ENCODE measurements around the gene ZDBF2.
"Not testable (repeated sequence)": the region's sequence is repeated elsewhere in the genome, so short reads cannot be mapped to it uniquely, and the experiment has no call there.

ZDBF2 gene

GRCh38 chr2:206274434-206275311 is at the start of gene ZDBF2:
Gene ZDBF2, plus strand, starts transcription at chr2:206274663. Its CDS starts 7,187 bp downstream, at chr2:206281850.
- DNase-seq (ENCODE audit: low read depth) = no peak

GRCh38 chr2:206225435-206226232 is 48.8 kb upstream of the ZDBF2 start:
- no peak for DNase-seq (ENCODE audit: low read depth)

- DNase-seq (ENCODE audit: low read depth) = not testable (repeated sequence)
These were observed 45.8 kb upstream of the ZDBF2 start for GRCh38 chr2:206228636-206229035.

- DNase-seq (ENCODE audit: low read depth) = no peak
These were observed 44.8 kb upstream of the ZDBF2 start for GRCh38 chr2:206229642-206230041.

- DNase-seq (ENCODE audit: low read depth) = no peak
These were observed 44.3 kb upstream of the ZDBF2 start for GRCh38 chr2:206230060-206230762.

GRCh38 chr2:206231669-206232286 is 42.7 kb upstream of the ZDBF2 start:
- no peak for DNase-seq (ENCODE audit: low read depth)

GRCh38 chr2:206232287-206233035 is 42.0 kb upstream of the ZDBF2 start:
- DNase-seq (ENCODE audit: low read depth) = no peak

GRCh38 chr2:206239157-206239556 is 35.3 kb upstream of the ZDBF2 start:
- DNase-seq (ENCODE audit: low read depth) = no peak

GRCh38 chr2:206240327-206240726 is 34.1 kb upstream of the ZDBF2 start:
- DNase-seq (ENCODE audit: low read depth) = no peak

- no peak for DNase-seq (ENCODE audit: low read depth)
These were observed 32.7 kb upstream of the ZDBF2 start for GRCh38 chr2:206241736-206242135.

GRCh38 chr2:206245265-206245672 is 29.2 kb upstream of the ZDBF2 start:
- DNase-seq (ENCODE audit: low read depth) = no peak

- no peak for DNase-seq (ENCODE audit: low read depth)
These were observed 24.2 kb upstream of the ZDBF2 start for GRCh38 chr2:206250041-206250897.

- DNase-seq (ENCODE audit: low read depth) = no peak
These were observed 21.2 kb upstream of the ZDBF2 start for GRCh38 chr2:206253125-206253776.

GRCh38 chr2:206253777-206254166 is 20.7 kb upstream of the ZDBF2 start:
- no peak for DNase-seq (ENCODE audit: low read depth)

- DNase-seq (ENCODE audit: low read depth) = no peak
These were observed 19.5 kb upstream of the ZDBF2 start for GRCh38 chr2:206255003-206255402.

GRCh38 chr2:206256706-206257205 is 17.7 kb upstream of the ZDBF2 start:
- DNase-seq (ENCODE audit: low read depth) = no peak

- DNase-seq (ENCODE audit: low read depth) = no peak
These were observed 17.1 kb upstream of the ZDBF2 start for GRCh38 chr2:206257350-206257749.

GRCh38 chr2:206257861-206258260 is 16.6 kb upstream of the ZDBF2 start:
- no peak for DNase-seq (ENCODE audit: low read depth)

- not testable (repeated sequence) for DNase-seq (ENCODE audit: low read depth)
These were observed 15.8 kb upstream of the ZDBF2 start for GRCh38 chr2:206258615-206259014.

Data from HS-5 (cell line).